GM23338 (cell line): ENCODE results near the gene PTPRE. TPM values are rescaled to one million over a fixed set of nuclear protein-coding genes. Genes with fewer than 3 reads are reported as not detected.
A peak's percentile ranks its signal among the peaks of the same experiment; 100 is the strongest.

Experiments
- ATAC-seq: fragments of 200-7000 bp; cut with Tn5 transposase; 3 replicates; pipeline ENCODE4 v1.9.1; 2020
- DNase-seq: peaks from one replicate; pipeline ENCODE4 v3.0.0-alpha.2; 2015; ENCODE audit warnings: low spot score
- H2AFZ ChIP-seq: fragments of 200-600 bp; sonication (generic); 2 replicates; pipeline ENCODE4 v1.8.0; 2016; ENCODE audit warnings: antibody characterized with exemption, mild to moderate bottlenecking, moderate library complexity
- H3F3A ChIP-seq: fragments of 200-600 bp; sonication (generic); replicated peaks from 2 replicates; pipeline ENCODE4 v1.8.0; 2017; ENCODE audit warnings: antibody characterized with exemption, mixed run types, low read depth
- H3K27ac ChIP-seq: fragments of 200-600 bp; sonication (generic); 2 replicates; pipeline ENCODE4 v1.6.1; 2016; ENCODE audit warnings: low read depth
- H3K27me3 ChIP-seq: fragments of 200-600 bp; sonication (generic); 2 replicates; pipeline ENCODE4 v1.8.0; 2016; ENCODE audit warnings: mild to moderate bottlenecking, mixed run types, moderate library complexity; ENCODE audit not compliant: insufficient read depth
- H3K36me3 ChIP-seq: fragments of 200-600 bp; sonication (generic); 2 replicates; pipeline ENCODE4 v1.8.0; 2016; ENCODE audit warnings: mild to moderate bottlenecking; ENCODE audit not compliant: insufficient read depth
- H3K4me1 ChIP-seq: fragments of 200-600 bp; sonication (generic); 2 replicates; pipeline ENCODE4 v1.8.0; 2016; ENCODE audit warnings: mild to moderate bottlenecking, moderate library complexity; ENCODE audit not compliant: insufficient read depth
- H3K4me2 ChIP-seq: fragments of 200-600 bp; sonication (generic); 2 replicates; pipeline ENCODE4 v1.7.1; 2017; ENCODE audit warnings: mixed run types
- H3K4me3 ChIP-seq: fragments of 200-600 bp; sonication (generic); 2 replicates; pipeline ENCODE4 v1.6.1; 2016; ENCODE audit warnings: mixed run types
- H3K79me2 ChIP-seq: fragments of 200-600 bp; sonication (generic); replicated peaks from 2 replicates; pipeline ENCODE4 v1.8.0; 2017; ENCODE audit warnings: mild to moderate bottlenecking; ENCODE audit not compliant: insufficient read depth
- H3K9me2 ChIP-seq: fragments of 200-600 bp; sonication (generic); 2 replicates; pipeline ENCODE4 v1.8.0; 2017; ENCODE audit not compliant: insufficient read depth
- H4K20me1 ChIP-seq: fragments of 200-600 bp; sonication (generic); replicated peaks from 2 replicates; pipeline ENCODE4 v1.8.0; 2017; ENCODE audit warnings: mild to moderate bottlenecking; ENCODE audit not compliant: insufficient read depth
- H3K27ac Mint-ChIP-seq: 2 replicates; pipeline ENCODE4 v1.8.0; 2020; ENCODE audit warnings: inconsistent platforms, mild to moderate bottlenecking, moderate library complexity, mixed read lengths
- H3K27me3 Mint-ChIP-seq: 3 replicates; pipeline ENCODE4 v1.8.0; 2022; ENCODE audit warnings: low read depth, mild to moderate bottlenecking, moderate library complexity, mixed read lengths, inconsistent platforms; ENCODE audit not compliant: insufficient read depth, poor library complexity
- H3K36me3 Mint-ChIP-seq: 3 replicates; pipeline ENCODE4 v1.8.0; 2021; ENCODE audit warnings: low read depth, mild to moderate bottlenecking, inconsistent platforms, moderate library complexity, mixed read lengths
- H3K4me1 Mint-ChIP-seq: 3 replicates; pipeline ENCODE4 v1.8.0; 2020; ENCODE audit warnings: mild to moderate bottlenecking, inconsistent platforms, mixed read lengths
- H3K4me3 Mint-ChIP-seq: 3 replicates; pipeline ENCODE4 v1.8.0; 2021; ENCODE audit warnings: moderate library complexity, mild to moderate bottlenecking, inconsistent platforms, mixed read lengths
- H3K9me3 Mint-ChIP-seq: 3 replicates; pipeline ENCODE4 v1.8.0; 2020; ENCODE audit warnings: moderate library complexity, mild to moderate bottlenecking, inconsistent platforms, mixed read lengths
- EZH2phosphoT487 ChIP-seq: fragments of 200-600 bp; sonication (generic); IDR thresholded peaks from one replicate; pipeline ENCODE4 v1.8.1; 2018; ENCODE audit warnings: antibody characterized with exemption; ENCODE audit not compliant: unreplicated experiment
- ZNF114 ChIP-seq: fragments of 250-450 bp; sonication (Bioruptor Pico); IDR thresholded peaks from 2 replicates; pipeline ENCODE4 v1.5.0; 2020; ENCODE audit warnings: mild to moderate bottlenecking, moderate library complexity
- ZNF462 ChIP-seq: fragments of 250-450 bp; sonication (Bioruptor Pico); IDR thresholded peaks from 2 replicates; pipeline ENCODE4 v1.5.0; 2020; ENCODE audit warnings: mild to moderate bottlenecking, moderate library complexity
- polyA plus RNA-seq: library from polyadenylated mRNA; unstranded; fragments of >200 nt; fragmentation: Nextera tagmentation; extraction: Ambion mirVana; gene quantifications from 2 replicates; pipeline ENCODE4 v1.2.1, GENCODE V29; 2016
- total RNA-seq: library from RNA; depleted of rRNA; stranded (reverse); fragments of >200 nt; shearing (Covaris generic); gene quantifications from 2 replicates; pipeline ENCODE4 v1.2.3, GENCODE V29; 2014
- TF ChIP-seq, protein P1 (sequence below): IDR thresholded peaks from one replicate; pipeline ENCODE4 v1.6.1; 2018; ENCODE audit warnings: antibody characterized with exemption; ENCODE audit not compliant: unreplicated experiment
- TF ChIP-seq, protein P2 (sequence below): IDR thresholded peaks from 2 replicates; pipeline ENCODE4 v1.6.1; 2016; ENCODE audit warnings: antibody characterized with exemption

The PTPRE gene
- total and polyA plus RNA-seq, 2 experiments from 2014 or later = 0.34 to 0.42 TPM

GRCh38 chr10:128116187-128116586 is 209.3 kb downstream of the PTPRE start:
- Histone ChIP-seq H3K27me3 (no peaks in the 10 kb centered on the region), H3F3A (no peaks in the 10 kb centered on the region), H2AFZ (no peak overlapping the region), H4K20me1 (peaks cover 16% of the 10 kb centered on the region), H3K36me3 (peaks cover 62% of the 10 kb centered on the region), H3K4me3 (no peak overlapping the region), H3K4me2 (no peak overlapping the region), H3K9me2 (no peaks in the 10 kb centered on the region), H3K79me2 (peaks cover 25% of the 10 kb centered on the region), H3K27ac (no peak overlapping the region), H3K4me1 (no peaks in the 10 kb centered on the region)
- peaks cover 73% of the 10 kb centered on the region for H3K36me3 Mint-ChIP-seq
- TF ChIP-seq, protein P1, sequence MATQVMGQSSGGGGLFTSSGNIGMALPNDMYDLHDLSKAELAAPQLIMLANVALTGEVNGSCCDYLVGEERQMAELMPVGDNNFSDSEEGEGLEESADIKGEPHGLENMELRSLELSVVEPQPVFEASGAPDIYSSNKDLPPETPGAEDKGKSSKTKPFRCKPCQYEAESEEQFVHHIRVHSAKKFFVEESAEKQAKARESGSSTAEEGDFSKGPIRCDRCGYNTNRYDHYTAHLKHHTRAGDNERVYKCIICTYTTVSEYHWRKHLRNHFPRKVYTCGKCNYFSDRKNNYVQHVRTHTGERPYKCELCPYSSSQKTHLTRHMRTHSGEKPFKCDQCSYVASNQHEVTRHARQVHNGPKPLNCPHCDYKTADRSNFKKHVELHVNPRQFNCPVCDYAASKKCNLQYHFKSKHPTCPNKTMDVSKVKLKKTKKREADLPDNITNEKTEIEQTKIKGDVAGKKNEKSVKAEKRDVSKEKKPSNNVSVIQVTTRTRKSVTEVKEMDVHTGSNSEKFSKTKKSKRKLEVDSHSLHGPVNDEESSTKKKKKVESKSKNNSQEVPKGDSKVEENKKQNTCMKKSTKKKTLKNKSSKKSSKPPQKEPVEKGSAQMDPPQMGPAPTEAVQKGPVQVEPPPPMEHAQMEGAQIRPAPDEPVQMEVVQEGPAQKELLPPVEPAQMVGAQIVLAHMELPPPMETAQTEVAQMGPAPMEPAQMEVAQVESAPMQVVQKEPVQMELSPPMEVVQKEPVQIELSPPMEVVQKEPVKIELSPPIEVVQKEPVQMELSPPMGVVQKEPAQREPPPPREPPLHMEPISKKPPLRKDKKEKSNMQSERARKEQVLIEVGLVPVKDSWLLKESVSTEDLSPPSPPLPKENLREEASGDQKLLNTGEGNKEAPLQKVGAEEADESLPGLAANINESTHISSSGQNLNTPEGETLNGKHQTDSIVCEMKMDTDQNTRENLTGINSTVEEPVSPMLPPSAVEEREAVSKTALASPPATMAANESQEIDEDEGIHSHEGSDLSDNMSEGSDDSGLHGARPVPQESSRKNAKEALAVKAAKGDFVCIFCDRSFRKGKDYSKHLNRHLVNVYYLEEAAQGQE = no peak
- TF ChIP-seq EZH2phosphoT487 = no peak
- TF ChIP-seq, protein P2, sequence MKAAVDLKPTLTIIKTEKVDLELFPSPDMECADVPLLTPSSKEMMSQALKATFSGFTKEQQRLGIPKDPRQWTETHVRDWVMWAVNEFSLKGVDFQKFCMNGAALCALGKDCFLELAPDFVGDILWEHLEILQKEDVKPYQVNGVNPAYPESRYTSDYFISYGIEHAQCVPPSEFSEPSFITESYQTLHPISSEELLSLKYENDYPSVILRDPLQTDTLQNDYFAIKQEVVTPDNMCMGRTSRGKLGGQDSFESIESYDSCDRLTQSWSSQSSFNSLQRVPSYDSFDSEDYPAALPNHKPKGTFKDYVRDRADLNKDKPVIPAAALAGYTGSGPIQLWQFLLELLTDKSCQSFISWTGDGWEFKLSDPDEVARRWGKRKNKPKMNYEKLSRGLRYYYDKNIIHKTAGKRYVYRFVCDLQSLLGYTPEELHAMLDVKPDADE = no peak
- DNase-seq = no peak
- no peaks in the 10 kb centered on the region for H3K27me3 Mint-ChIP-seq
- ATAC-seq = no peak
- H3K27ac Mint-ChIP-seq = no peak overlapping the region
- no peaks in the 10 kb centered on the region for H3K4me1 Mint-ChIP-seq
- no peak overlapping the region for H3K4me3 Mint-ChIP-seq
- no peaks in the 10 kb centered on the region for H3K9me3 Mint-ChIP-seq

DNA sequence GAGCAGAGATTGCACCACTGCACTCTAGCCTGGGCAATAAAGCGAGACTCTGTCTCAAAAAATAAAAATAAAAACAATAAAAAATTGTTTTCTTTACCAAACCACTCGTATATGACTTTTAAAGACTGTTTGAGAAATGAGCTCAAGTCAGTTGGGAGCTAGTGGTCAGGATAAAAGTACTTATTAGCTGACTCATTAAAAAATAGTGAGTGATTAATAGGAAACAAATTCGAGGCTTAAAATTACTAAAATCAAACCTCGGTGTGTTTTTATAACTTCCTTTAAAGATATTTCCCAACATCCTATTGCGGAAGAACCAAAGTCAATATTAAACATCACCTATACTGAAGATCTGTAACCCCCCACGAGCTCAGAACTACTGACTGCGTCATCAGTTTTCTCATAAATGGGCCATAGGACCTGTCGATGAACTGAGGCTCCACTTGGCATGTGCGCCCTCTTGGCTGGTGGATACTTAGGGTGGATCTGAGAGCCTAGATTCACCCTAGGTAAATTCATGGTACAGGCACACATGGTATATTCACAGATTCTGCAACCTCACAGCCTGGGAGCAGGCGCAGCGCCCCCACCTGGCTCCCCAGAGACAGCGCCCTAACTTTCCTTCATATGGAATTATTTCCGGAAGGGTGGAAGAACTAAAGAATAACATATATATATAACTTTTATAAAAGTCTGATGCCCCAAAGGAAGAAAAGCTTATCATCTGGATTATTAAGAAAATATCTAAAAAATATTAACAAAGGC is 210.1 kb downstream of the PTPRE start:
- no peaks in the 10 kb centered on the region for H3K27me3 ChIP-seq
- no peaks in the 10 kb centered on the region for H3K9me2 ChIP-seq
- no peak overlapping the region for H2AFZ ChIP-seq
- Mint-ChIP-seq H3K9me3 (no peaks in the 10 kb centered on the region), H3K27ac (0 out of 2 replicates have a peak overlapping the region, but pooled peaks have one; percentile 77), H3K4me1 (no peaks in the 10 kb centered on the region), H3K4me3 (no peak overlapping the region), H3K27me3 (no peaks in the 10 kb centered on the region), H3K36me3 (peaks cover 69% of the 10 kb centered on the region)
- no peaks in the 10 kb centered on the region for H3K4me1 ChIP-seq
- peak; percentile 61 for ATAC-seq
- peaks cover 12% of the 10 kb centered on the region for H4K20me1 ChIP-seq
- H3K27ac ChIP-seq = no peak overlapping the region
- no peak overlapping the region for H3K4me3 ChIP-seq
- H3K4me2 ChIP-seq = no peak overlapping the region
- peak; percentile 52 for DNase-seq
- no peaks in the 10 kb centered on the region for H3F3A ChIP-seq
- peaks cover 54% of the 10 kb centered on the region for H3K36me3 ChIP-seq
- H3K79me2 ChIP-seq = peaks cover 31% of the 10 kb centered on the region
- TF ChIP-seq ZNF114 (CRISPR knock-in tag) (no peak), ZNF462 (CRISPR knock-in tag) (no peak)
- TF ChIP-seq, protein P2 = no peak
